ENCODE measurements around the gene DOC2A.

DNA sequence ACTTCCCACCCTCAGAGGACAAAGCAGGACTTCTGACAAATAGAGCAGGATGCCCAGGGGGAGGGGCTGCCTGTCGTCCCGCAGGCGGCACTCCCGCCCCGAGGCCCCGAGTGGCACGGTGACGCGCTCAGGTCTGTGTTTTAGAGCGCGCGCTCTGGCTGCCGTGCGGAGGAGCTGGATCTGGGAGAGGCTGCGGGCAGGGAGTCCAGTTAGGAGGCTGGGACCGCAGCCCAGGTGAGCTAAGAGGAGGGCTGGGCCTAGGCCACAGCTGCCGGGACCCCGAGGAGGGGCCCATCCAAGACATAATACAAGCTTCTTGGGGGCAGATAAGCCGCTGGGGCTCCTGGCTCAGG lies 6.4 kb downstream of the DOC2A start:
- TF ChIP-seq REPIN1 (tag by site-specific recombination; IDR thresholded peaks at IDR 0.05; ENCODE audit: low read depth): no peak
- no peak for TF ChIP-seq YY2 (tag by site-specific recombination; IDR thresholded peaks at IDR 0.05)
- TF ChIP-seq ZNF423 (tag by site-specific recombination; IDR thresholded peaks at IDR 0.05): no peak
- TF ChIP-seq, protein P1, sequence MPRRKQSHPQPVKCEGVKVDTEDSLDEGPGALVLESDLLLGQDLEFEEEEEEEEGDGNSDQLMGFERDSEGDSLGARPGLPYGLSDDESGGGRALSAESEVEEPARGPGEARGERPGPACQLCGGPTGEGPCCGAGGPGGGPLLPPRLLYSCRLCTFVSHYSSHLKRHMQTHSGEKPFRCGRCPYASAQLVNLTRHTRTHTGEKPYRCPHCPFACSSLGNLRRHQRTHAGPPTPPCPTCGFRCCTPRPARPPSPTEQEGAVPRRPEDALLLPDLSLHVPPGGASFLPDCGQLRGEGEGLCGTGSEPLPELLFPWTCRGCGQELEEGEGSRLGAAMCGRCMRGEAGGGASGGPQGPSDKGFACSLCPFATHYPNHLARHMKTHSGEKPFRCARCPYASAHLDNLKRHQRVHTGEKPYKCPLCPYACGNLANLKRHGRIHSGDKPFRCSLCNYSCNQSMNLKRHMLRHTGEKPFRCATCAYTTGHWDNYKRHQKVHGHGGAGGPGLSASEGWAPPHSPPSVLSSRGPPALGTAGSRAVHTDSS (tag by site-specific recombination; IDR thresholded peaks at IDR 0.05): no peak
- TF ChIP-seq, protein P2, sequence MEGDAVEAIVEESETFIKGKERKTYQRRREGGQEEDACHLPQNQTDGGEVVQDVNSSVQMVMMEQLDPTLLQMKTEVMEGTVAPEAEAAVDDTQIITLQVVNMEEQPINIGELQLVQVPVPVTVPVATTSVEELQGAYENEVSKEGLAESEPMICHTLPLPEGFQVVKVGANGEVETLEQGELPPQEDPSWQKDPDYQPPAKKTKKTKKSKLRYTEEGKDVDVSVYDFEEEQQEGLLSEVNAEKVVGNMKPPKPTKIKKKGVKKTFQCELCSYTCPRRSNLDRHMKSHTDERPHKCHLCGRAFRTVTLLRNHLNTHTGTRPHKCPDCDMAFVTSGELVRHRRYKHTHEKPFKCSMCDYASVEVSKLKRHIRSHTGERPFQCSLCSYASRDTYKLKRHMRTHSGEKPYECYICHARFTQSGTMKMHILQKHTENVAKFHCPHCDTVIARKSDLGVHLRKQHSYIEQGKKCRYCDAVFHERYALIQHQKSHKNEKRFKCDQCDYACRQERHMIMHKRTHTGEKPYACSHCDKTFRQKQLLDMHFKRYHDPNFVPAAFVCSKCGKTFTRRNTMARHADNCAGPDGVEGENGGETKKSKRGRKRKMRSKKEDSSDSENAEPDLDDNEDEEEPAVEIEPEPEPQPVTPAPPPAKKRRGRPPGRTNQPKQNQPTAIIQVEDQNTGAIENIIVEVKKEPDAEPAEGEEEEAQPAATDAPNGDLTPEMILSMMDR (tag by site-specific recombination; IDR thresholded peaks at IDR 0.05): no peak
- TF ChIP-seq ZNF501 (tag by site-specific recombination; IDR thresholded peaks at IDR 0.05): no peak
- TF ChIP-seq ZNF658 (tag by site-specific recombination; IDR thresholded peaks at IDR 0.05): no peak
